ENCODE measurements around the gene PCNX2. TPM values are rescaled to one million over a fixed set of nuclear protein-coding genes. Genes with fewer than 3 reads are reported as not detected.

Gene PCNX2
- total and polyA plus RNA-seq, 2 of the 13 experiments (the other 11 are each of a cell fraction or from before 2014, with no cell fraction given), result 0.11 to 0.42 TPM

DNA sequence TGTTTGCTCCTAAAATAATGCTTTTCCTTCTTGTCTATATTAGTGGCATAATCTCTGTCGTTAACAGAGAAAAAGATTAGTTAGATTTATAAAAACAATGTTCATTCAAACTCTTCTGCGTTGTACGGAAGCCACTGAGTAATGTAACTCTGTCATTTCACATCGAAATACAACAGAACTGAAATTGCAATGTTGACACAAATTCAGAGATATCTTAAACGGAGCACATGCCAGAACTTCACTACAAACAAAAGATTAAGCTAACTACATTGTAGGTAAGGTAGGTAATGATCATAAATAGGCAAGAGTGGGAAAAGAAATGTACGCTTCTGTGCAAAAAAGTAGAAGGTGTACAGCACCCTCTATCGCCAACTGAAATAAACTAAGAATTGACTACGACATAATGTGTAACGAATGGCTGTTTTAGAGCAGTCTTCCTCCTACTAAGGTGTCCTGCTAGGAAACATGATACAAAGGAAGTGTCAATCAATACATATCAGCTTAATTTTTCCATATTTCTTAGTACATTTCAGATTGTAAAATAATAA lies 56.6 kb downstream of the PCNX2 start:
- Histone ChIP-seq H3K4me3 (replicated peaks in 1 of 3; ENCODE audit: insufficient read depth in 1 of 3, low read depth in 2 of 3, low read length in 3 of 3) (no peak overlapping the region), H3K9me3 (ENCODE audit: low read length) (no peaks in the 10 kb centered on the region), H3K27me3 (ENCODE audit: control insufficient read depth in 1 of 2, insufficient read depth in 2 of 2, low read length in 2 of 2) (no peaks in the 10 kb centered on the region; a peak in 1 of 5 replicates), H3K36me3 (replicated peaks in 1 of 2; ENCODE audit: control insufficient read depth in 1 of 2, insufficient read depth in 2 of 2, low read length in 2 of 2) (no peaks in the 10 kb centered on the region), H2AFZ (ENCODE audit: low read length) (no peak overlapping the region), H3K27ac (ENCODE audit: extremely low read length, insufficient read depth, low read length) (no peak overlapping the region), H3K9ac (ENCODE audit: insufficient read depth, low read depth, low read length) (no peak overlapping the region), H3K79me2 (ENCODE audit: insufficient read depth, low read length) (no peaks in the 10 kb centered on the region), H3K4me2 (ENCODE audit: low read depth, low read length) (no peak overlapping the region), H3K4me1 (ENCODE audit: insufficient read depth, low read length) (0 out of 2 replicates have a peak, but pooled peaks cover 11% of the 10 kb centered on the region), H4K20me1 (ENCODE audit: insufficient read depth, low read length) (no peaks in the 10 kb centered on the region)
- BruUV-seq (replicated peaks), result no TSS peak
- no peak for FAIRE-seq
- CTCF ChIA-PET (ENCODE audit: low intra/inter-chr PET ratio, low total read pairs), result interaction anchor here (1.8 kb wide), 1 partner anchor 603 kb away, joined by 9 read pairs; no protein-coding TSS in a partner anchor
- in situ Hi-C loops (cut with HindIII; ENCODE audit: extremely low pct_ligation_motif_present, low pct_unique_long_range_greater_than_20kb) (loop anchor here (5.0 to 25.0 kb wide), 3 partner anchors 607 to 1477 kb away; partner anchors contain the start of gene SIPA1L2), intact Hi-C loops (cut with micrococcal nuclease; ENCODE audit: unreplicated experiment) (no loop called here)
- WGBS (ENCODE audit: low lambda C conversion rate), result 31% methylated on average over 9 of the region's 9 CpGs
- peak; percentile 3 for DNase-seq (ENCODE audit: low spot score)
- POLR2A ChIA-PET, result no interaction called here
- no peak; the same call in 2 of the 3 replicates for ATAC-seq
- TF ChIP-seq, protein P1, sequence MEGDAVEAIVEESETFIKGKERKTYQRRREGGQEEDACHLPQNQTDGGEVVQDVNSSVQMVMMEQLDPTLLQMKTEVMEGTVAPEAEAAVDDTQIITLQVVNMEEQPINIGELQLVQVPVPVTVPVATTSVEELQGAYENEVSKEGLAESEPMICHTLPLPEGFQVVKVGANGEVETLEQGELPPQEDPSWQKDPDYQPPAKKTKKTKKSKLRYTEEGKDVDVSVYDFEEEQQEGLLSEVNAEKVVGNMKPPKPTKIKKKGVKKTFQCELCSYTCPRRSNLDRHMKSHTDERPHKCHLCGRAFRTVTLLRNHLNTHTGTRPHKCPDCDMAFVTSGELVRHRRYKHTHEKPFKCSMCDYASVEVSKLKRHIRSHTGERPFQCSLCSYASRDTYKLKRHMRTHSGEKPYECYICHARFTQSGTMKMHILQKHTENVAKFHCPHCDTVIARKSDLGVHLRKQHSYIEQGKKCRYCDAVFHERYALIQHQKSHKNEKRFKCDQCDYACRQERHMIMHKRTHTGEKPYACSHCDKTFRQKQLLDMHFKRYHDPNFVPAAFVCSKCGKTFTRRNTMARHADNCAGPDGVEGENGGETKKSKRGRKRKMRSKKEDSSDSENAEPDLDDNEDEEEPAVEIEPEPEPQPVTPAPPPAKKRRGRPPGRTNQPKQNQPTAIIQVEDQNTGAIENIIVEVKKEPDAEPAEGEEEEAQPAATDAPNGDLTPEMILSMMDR (CRISPR knock-in tag; IDR thresholded peaks at IDR 0.05), result peak; percentile 48
- peak; percentile 49 for TF ChIP-seq STAG1 (CRISPR knock-in tag; IDR thresholded peaks at IDR 0.05)
- no peak for TF ChIP-seq MIER2 (CRISPR knock-in tag; IDR thresholded peaks at IDR 0.05)
- peak in 1 of 2 experiments; percentile 32; a peak in 1 of 4 replicates for TF ChIP-seq MAFK (conservative IDR thresholded peaks at IDR 0.05 in 1 of 2, IDR thresholded peaks at IDR 0.05 in 1 of 2; ENCODE audit: low read length in 2 of 2)
- TF ChIP-seq MAFF (IDR thresholded peaks at IDR 0.05; ENCODE audit: low read depth, low read length), result 0 out of 2 replicates have a peak, but pooled peaks have one; percentile 11

DNA sequence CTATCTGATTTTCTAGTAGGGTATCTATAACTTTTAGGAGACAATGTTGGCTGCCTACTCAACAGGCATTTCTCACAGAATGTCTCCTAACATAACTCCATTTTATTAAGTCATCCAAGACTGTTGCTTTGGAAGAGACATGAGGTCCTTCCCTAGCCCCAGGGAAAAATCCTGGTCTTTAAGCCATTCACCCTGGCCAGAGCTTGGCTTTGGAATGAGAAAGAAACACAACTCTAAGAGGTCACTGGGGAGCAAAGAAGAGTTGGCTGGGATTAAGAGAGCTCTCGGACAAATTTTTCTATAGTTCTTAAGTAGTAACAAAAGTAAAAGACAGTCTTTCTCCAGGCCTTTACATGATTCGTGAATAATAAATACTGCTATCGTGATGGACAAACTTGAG lies 57.9 kb downstream of the PCNX2 start:
- no peaks in the 10 kb centered on the region for H4K20me1 ChIP-seq (ENCODE audit: insufficient read depth, low read length)
- H3K36me3 ChIP-seq (replicated peaks in 1 of 2; ENCODE audit: control insufficient read depth in 1 of 2, insufficient read depth in 2 of 2, low read length in 2 of 2), result no peaks in the 10 kb centered on the region
- ChIA-PET CTCF (ENCODE audit: low intra/inter-chr PET ratio, low total read pairs) (no interaction called here), POLR2A (no interaction called here)
- H3K9me3 ChIP-seq (ENCODE audit: low read length), result no peaks in the 10 kb centered on the region
- no peaks in the 10 kb centered on the region for H3K79me2 ChIP-seq (ENCODE audit: insufficient read depth, low read length)
- no TSS peak for BruUV-seq (replicated peaks)
- intact Hi-C loops (cut with micrococcal nuclease; ENCODE audit: unreplicated experiment) (no loop called here), in situ Hi-C loops (cut with HindIII; ENCODE audit: extremely low pct_ligation_motif_present, low pct_unique_long_range_greater_than_20kb) (loop anchor here (5.0 to 25.0 kb wide), 3 partner anchors 605 to 1475 kb away; partner anchors contain the start of gene SIPA1L2)
- no peak overlapping the region for H2AFZ ChIP-seq (ENCODE audit: low read length)
- DNase-seq (ENCODE audit: low spot score) (no peak), ATAC-seq (no peak), FAIRE-seq (no peak)
- no peak overlapping the region for H3K4me2 ChIP-seq (ENCODE audit: low read depth, low read length)
- 16% methylated on average over 3 of the region's 3 CpGs for WGBS (ENCODE audit: low lambda C conversion rate)
- H3K4me1 ChIP-seq (ENCODE audit: insufficient read depth, low read length), result 0 out of 2 replicates have a peak, but pooled peaks cover 9% of the 10 kb centered on the region
- H3K27ac ChIP-seq (ENCODE audit: extremely low read length, insufficient read depth, low read length), result no peak overlapping the region
- no peak overlapping the region for H3K9ac ChIP-seq (ENCODE audit: insufficient read depth, low read depth, low read length)
- H3K4me3 ChIP-seq (replicated peaks in 1 of 3; ENCODE audit: insufficient read depth in 1 of 3, low read depth in 2 of 3, low read length in 3 of 3), result no peak overlapping the region
- no peaks in the 10 kb centered on the region; a peak in 1 of 5 replicates for H3K27me3 ChIP-seq (ENCODE audit: control insufficient read depth in 1 of 2, insufficient read depth in 2 of 2, low read length in 2 of 2)
- TF ChIP-seq ZNF44 (CRISPR knock-in tag; IDR thresholded peaks at IDR 0.05) (no peak), RELA (CRISPR knock-in tag; IDR thresholded peaks at IDR 0.05) (no peak), ZNF205 (CRISPR knock-in tag; IDR thresholded peaks at IDR 0.05) (no peak), ZSCAN25 (CRISPR knock-in tag; IDR thresholded peaks at IDR 0.05) (no peak), ZNF101 (CRISPR knock-in tag; IDR thresholded peaks at IDR 0.05; ENCODE audit: borderline replicate concordance, low read depth) (no peak), FOXA3 (CRISPR knock-in tag; IDR thresholded peaks at IDR 0.05) (no peak)
- TF ChIP-seq, protein P2, sequence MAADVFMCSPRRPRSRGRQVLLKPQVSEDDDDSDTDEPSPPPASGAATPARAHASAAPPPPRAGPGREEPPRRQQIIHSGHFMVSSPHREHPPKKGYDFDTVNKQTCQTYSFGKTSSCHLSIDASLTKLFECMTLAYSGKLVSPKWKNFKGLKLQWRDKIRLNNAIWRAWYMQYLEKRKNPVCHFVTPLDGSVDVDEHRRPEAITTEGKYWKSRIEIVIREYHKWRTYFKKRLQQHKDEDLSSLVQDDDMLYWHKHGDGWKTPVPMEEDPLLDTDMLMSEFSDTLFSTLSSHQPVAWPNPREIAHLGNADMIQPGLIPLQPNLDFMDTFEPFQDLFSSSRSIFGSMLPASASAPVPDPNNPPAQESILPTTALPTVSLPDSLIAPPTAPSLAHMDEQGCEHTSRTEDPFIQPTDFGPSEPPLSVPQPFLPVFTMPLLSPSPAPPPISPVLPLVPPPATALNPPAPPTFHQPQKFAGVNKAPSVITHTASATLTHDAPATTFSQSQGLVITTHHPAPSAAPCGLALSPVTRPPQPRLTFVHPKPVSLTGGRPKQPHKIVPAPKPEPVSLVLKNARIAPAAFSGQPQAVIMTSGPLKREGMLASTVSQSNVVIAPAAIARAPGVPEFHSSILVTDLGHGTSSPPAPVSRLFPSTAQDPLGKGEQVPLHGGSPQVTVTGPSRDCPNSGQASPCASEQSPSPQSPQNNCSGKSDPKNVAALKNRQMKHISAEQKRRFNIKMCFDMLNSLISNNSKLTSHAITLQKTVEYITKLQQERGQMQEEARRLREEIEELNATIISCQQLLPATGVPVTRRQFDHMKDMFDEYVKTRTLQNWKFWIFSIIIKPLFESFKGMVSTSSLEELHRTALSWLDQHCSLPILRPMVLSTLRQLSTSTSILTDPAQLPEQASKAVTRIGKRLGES (CRISPR knock-in tag; IDR thresholded peaks at IDR 0.05; ENCODE audit: borderline replicate concordance), result no peak
- TF ChIP-seq, protein P3, sequence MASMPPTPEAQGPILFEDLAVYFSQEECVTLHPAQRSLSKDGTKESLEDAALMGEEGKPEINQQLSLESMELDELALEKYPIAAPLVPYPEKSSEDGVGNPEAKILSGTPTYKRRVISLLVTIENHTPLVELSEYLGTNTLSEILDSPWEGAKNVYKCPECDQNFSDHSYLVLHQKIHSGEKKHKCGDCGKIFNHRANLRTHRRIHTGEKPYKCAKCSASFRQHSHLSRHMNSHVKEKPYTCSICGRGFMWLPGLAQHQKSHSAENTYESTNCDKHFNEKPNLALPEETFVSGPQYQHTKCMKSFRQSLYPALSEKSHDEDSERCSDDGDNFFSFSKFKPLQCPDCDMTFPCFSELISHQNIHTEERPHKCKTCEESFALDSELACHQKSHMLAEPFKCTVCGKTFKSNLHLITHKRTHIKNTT (CRISPR knock-in tag; IDR thresholded peaks at IDR 0.05), result no peak
